HG03025 (cell line): ENCODE results near the gene ZNF764.
"Not testable (repeated sequence)": the region's sequence is repeated elsewhere in the genome, so short reads cannot be mapped to it uniquely, and the experiment has no call there.

ENCODE experiments used
- ATAC-seq: cut with Tn5 transposase; IDR thresholded peaks from one replicate; pipeline ENCODE4 v1.9.1; 2021; ENCODE audit warnings: mild to moderate bottlenecking, moderate library complexity; ENCODE audit not compliant: unreplicated experiment, low FRiP score

ZNF764 gene

GRCh38 chr16:30557957-30558788, at the start of gene ZNF764:
ZNF764 (minus strand) TSS chr16:30558374; CDS start chr16:30558182, 192 bp downstream.
- ATAC-seq: peak; percentile 85

- no peak for ATAC-seq
These were observed 47.8 kb upstream of the ZNF764 start for GRCh38 chr16:30606004-30606403.

GRCh38 chr16:30605158-30605557, 47.0 kb upstream of the ZNF764 start:
- ATAC-seq: no peak

- ATAC-seq: no peak
These were observed 46.3 kb upstream of the ZNF764 start for GRCh38 chr16:30604316-30604947.

- no peak for ATAC-seq
These were observed 45.8 kb upstream of the ZNF764 start for GRCh38 chr16:30603945-30604315.

GRCh38 chr16:30602616-30603277, 44.6 kb upstream of the ZNF764 start:
- ATAC-seq: no peak

- no peak for ATAC-seq
These were observed 43.8 kb upstream of the ZNF764 start for GRCh38 chr16:30601966-30602365.

GRCh38 chr16:30600929-30601328, 42.8 kb upstream of the ZNF764 start:
- ATAC-seq: no peak

- no peak for ATAC-seq
These were observed 42.0 kb upstream of the ZNF764 start for GRCh38 chr16:30600215-30600614.

GRCh38 chr16:30592871-30593270, 34.7 kb upstream of the ZNF764 start:
- ATAC-seq: no peak

GRCh38 chr16:30590869-30591268, 32.7 kb upstream of the ZNF764 start:
- ATAC-seq: not testable (repeated sequence)

GRCh38 chr16:30589582-30589981, 31.4 kb upstream of the ZNF764 start:
- not testable (repeated sequence) for ATAC-seq

- ATAC-seq: no peak
These were observed 30.5 kb upstream of the ZNF764 start for GRCh38 chr16:30588651-30589050.

GRCh38 chr16:30585400-30586191, 27.4 kb upstream of the ZNF764 start, which contains the start of gene ZNF785:
ZNF785 (minus strand) TSS chr16:30585697; CDS start chr16:30585611, 86 bp downstream.
- ATAC-seq: peak; percentile 74

- peak; percentile 37 for ATAC-seq
These were observed 26.8 kb upstream of the ZNF764 start for GRCh38 chr16:30585022-30585399.

- ATAC-seq: no peak
These were observed 24.6 kb upstream of the ZNF764 start for GRCh38 chr16:30582611-30583340.

- no peak for ATAC-seq
These were observed 23.3 kb upstream of the ZNF764 start for GRCh38 chr16:30581457-30581856.

- no peak for ATAC-seq
These were observed 16.5 kb upstream of the ZNF764 start for GRCh38 chr16:30574678-30575077.

GRCh38 chr16:30571445-30572322, 13.5 kb upstream of the ZNF764 start, which contains the start of gene ZNF688:
ZNF688 (minus strand) TSS chr16:30571714; CDS start chr16:30571629, 85 bp downstream.
- ATAC-seq: peak; percentile 70
